ENCODE results near the gene CDH4.

CDH4 gene

DNA sequence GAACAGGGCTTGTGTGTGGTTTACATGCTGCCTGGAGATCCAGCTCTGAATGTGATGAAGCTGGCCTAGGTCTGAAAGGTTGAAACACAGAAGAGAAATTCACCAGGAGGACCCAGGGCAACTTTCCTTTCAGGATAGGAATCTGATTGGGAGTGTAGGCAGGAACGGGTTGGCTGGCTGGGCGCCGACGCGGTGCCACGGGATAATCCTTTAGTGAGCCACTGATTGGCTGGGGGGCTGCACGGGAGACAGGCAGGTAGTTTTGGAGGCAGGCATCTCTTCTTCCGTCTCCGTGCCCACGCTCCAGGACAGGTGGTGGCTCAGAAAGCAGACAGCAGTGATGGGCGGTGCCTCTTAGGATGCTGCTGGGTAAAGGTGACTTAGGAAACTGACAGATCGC is 294.6 kb downstream of the CDH4 start:
- no peak overlapping the region for H3K4me3 ChIP-seq (ENCODE audit: low read depth, low read length)
- ChIA-PET CTCF (no interaction called here), POLR2A (no interaction called here)
- no peak for DNase-seq (ENCODE audit: low read depth, low spot score)
- TF ChIP-seq, protein P1, sequence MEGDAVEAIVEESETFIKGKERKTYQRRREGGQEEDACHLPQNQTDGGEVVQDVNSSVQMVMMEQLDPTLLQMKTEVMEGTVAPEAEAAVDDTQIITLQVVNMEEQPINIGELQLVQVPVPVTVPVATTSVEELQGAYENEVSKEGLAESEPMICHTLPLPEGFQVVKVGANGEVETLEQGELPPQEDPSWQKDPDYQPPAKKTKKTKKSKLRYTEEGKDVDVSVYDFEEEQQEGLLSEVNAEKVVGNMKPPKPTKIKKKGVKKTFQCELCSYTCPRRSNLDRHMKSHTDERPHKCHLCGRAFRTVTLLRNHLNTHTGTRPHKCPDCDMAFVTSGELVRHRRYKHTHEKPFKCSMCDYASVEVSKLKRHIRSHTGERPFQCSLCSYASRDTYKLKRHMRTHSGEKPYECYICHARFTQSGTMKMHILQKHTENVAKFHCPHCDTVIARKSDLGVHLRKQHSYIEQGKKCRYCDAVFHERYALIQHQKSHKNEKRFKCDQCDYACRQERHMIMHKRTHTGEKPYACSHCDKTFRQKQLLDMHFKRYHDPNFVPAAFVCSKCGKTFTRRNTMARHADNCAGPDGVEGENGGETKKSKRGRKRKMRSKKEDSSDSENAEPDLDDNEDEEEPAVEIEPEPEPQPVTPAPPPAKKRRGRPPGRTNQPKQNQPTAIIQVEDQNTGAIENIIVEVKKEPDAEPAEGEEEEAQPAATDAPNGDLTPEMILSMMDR (IDR thresholded peaks at IDR 0.05; ENCODE audit: insufficient read depth, low read length, missing control alignments): no peak

DNA sequence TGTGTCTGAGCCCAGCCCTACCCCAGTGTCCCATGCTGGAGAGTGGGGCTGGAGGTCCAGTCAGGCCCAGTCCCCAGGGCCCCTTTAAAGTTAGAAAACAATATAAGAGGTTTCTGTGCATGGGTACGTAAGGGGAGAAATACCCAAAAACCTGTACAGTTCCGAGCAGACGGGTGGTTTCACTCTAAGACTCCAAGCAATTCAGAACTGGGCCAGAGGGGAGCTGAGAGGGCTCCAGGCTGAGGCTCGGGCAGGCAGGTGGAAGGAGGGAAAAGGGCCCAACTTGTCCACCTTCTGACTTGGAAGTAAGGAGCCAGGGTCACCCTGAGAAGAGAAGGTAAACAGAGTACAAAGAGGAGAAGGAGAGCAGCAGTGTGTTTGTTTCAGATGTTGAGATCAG is 296.0 kb downstream of the CDH4 start:
- H3K4me3 ChIP-seq (ENCODE audit: low read depth, low read length): no peak overlapping the region
- POLR2A ChIA-PET: no interaction called here
- TF ChIP-seq, protein P1 (IDR thresholded peaks at IDR 0.05; ENCODE audit: insufficient read depth, low read length, missing control alignments): no peak
- no peak for DNase-seq (ENCODE audit: low read depth, low spot score)
- CTCF ChIA-PET: no interaction called here

DNA sequence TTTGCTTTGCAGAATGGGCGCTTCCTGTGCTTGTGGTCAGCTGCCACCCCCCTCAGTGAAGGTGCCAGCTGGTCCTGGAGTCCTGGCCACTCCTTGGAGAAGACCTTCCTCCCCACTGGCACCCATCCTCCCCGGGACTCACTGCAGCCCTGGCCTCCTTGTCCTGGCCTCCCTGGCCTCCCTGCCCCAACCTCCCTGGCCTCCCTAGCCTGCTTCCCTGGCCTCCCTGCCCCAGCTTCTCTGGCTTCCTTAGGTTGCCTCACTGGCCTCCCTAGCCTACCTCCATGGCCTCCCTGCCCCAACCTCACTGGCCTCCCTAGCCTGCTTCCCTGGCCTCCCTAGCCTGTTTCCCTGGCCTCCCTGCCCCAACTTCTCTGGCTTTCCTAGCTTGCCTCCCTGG is 297.8 kb downstream of the CDH4 start:
- ChIA-PET POLR2A (no interaction called here), CTCF (no interaction called here)
- no peak overlapping the region for H3K4me3 ChIP-seq (ENCODE audit: low read depth, low read length)
- no peak for DNase-seq (ENCODE audit: low read depth, low spot score)
- TF ChIP-seq, protein P1 (IDR thresholded peaks at IDR 0.05; ENCODE audit: insufficient read depth, low read length, missing control alignments): no peak

DNA sequence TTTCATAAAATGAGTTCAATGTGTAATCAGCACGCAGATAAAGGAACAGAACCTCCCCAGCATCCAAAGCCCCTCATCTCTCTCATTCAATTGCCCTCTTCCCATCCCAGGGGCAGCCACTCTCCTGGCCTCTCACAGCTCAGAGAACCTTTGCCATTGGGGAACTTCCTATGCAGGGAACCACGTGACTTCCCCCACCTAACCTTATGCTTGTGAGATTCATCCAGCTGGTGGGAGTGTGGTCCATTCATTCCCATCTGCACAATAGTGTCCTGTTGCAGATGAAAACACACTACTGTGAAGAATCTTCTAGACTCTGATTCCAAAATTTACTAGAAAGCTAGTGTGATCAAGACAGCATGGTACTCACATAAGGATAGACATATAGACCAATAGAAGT is 299.3 kb downstream of the CDH4 start:
- ChIA-PET CTCF (interaction anchor here (1.1 kb wide), 1 partner anchor 10 kb away, joined by 3 read pairs; no protein-coding TSS in a partner anchor), POLR2A (no interaction called here)
- H3K4me3 ChIP-seq (ENCODE audit: low read depth, low read length): no peak overlapping the region
- no peak for DNase-seq (ENCODE audit: low read depth, low spot score)
- TF ChIP-seq, protein P1 (IDR thresholded peaks at IDR 0.05; ENCODE audit: insufficient read depth, low read length, missing control alignments): no peak

DNA sequence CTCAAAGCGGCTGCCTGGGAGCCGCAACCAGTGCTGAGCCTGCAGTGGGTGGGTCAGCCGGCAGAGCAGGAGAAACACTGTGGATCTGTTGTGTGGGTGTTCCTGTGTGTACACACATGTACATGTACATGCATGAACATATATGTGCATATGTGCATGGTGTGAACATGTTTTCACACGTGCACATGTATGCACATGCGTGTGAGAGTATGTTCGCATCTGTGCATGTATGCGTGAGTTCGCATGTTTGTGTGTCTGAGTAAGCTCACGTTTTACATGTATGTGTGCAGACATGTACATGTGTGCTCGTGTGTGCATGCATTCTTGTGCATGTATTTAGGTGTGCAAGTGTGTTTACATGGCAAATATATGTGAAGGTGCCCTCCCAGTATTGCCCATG is 302.6 kb downstream of the CDH4 start:
- ChIA-PET POLR2A (no interaction called here), CTCF (no interaction called here)
- DNase-seq (ENCODE audit: low read depth, low spot score): no peak
- no peak overlapping the region for H3K4me3 ChIP-seq (ENCODE audit: low read depth, low read length)
- TF ChIP-seq, protein P1 (IDR thresholded peaks at IDR 0.05; ENCODE audit: insufficient read depth, low read length, missing control alignments): no peak

DNA sequence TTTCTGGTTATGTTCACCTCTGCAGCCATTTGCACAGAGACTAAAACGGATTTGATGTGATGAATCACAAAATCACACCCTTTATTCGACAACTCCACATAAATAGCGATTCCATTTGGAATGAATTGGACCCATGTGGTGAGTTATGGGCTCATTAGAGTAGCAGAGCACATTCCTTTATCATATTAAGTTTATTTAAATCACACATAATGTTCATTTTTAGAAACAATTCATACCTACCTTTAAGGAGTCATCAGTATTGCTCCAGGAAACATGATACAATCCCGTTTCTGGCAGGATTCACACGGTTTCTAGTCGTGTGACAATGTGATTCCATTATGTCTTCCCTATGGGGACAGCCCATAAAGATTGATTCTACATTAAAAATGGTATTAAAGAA is 303.5 kb downstream of the CDH4 start:
- no peak overlapping the region for H3K4me3 ChIP-seq (ENCODE audit: low read depth, low read length)
- POLR2A ChIA-PET: no interaction called here
- CTCF ChIA-PET: no interaction called here
- no peak for DNase-seq (ENCODE audit: low read depth, low spot score)
- TF ChIP-seq, protein P1 (IDR thresholded peaks at IDR 0.05; ENCODE audit: insufficient read depth, low read length, missing control alignments): no peak

Measured in AG04449 (cell line).